ENCODE results near the gene KBTBD3.
"Not testable (repeated sequence)": the region's sequence is repeated elsewhere in the genome, so short reads cannot be mapped to it uniquely, and the experiment has no call there.

Gene KBTBD3

GRCh38 chr11:106061249-106061784, 15.8 kb downstream of the KBTBD3 start:
- DNase-seq, result no peak

DNA sequence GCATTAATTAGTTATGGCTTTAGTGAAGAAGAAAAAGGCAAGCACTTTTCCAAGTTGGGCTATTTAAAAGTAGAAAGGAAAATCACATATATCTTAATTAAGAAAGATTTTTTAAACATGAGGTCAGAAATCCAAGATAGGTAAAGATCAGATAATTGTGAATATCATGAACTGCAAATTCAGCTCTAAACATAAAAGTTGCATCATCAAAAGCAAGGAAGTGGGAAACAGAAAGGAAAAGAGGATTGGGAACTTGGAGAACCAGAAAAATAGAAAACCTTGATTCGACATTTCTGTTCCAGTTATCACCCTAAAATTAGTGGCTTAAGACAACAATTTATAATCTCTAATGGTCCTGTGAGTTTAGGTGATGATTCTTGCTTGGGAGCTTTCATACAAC, 17.5 kb downstream of the KBTBD3 start:
- DNase-seq, result no peak

DNA sequence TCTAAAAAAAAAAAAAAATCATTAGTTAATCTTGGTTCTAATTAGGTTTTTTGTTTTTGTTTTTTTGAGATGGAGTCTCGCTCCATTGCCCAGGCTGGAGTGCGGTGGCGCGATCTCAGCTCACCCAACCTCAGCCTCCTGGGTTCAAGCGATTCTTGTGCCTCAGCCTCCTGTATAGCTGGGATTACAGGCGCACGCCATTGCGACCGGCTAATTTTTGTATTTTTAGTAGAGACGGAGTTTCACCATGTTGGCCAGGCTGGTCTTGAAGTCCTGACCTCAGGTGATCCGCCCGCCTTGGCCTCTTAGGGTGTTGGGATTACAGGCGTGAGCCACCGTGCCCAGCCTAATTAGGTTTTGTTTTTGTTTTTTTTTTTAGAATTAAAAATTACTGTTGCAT, 18.8 kb downstream of the KBTBD3 start:
- DNase-seq, result not testable (repeated sequence)

DNA sequence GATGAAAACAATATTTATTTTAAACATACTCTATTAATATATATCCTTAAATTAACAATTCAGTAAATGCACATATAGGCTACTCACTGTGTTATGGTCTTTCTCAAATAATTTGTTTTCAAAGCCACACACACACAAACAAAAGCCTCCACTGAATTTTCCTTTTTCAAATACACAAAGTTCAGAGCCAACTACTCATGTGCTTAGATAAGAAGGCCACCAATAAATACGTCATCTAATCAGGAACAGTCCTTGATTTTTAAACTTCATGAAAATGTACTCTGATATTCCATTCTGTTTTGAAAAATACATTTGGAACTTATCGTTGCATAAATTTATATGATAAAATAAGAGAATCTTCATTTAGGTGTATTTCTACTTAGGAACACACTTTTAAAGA, 26.0 kb downstream of the KBTBD3 start:
- no peak for DNase-seq

- no peak for DNase-seq
Observed at GRCh38 chr11:106049727-106050476, 27.2 kb downstream of the KBTBD3 start.

- no peak for DNase-seq
Observed at GRCh38 chr11:106047631-106048030, 29.5 kb downstream of the KBTBD3 start.

GRCh38 chr11:106043540-106043939, 33.6 kb downstream of the KBTBD3 start:
- DNase-seq, result no peak

- no peak for DNase-seq
Observed at GRCh38 chr11:106032861-106033260, 44.3 kb downstream of the KBTBD3 start.

- DNase-seq, result no peak
Observed at GRCh38 chr11:106031936-106032335, 45.2 kb downstream of the KBTBD3 start.

- no peak for DNase-seq
Observed at GRCh38 chr11:106031202-106031810, 45.8 kb downstream of the KBTBD3 start.

- DNase-seq, result no peak
Observed at GRCh38 chr11:106030609-106031008, 46.5 kb downstream of the KBTBD3 start.

DNA sequence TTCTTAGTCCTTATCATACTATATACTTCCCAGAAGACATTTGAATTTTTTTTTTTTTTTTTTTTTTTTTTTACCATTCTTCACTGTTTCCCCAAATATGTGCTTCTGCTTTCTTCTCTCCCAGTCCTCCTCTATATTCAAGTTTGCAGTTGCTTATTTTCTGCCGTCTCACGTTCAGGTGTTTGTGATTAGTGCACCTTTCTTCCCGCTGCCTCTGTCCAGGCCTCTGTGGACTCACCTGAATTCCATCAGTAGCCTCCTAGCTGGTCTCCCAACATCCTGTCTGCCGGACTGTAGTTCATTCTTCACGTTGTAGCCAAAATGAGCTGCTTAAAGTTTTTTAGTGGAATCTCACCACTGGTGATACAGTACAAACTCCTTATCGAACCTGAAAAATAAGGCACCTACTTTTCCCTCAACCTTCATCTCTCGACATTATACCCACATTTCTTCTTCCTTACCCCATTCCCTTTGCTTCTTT, 54.3 kb downstream of the KBTBD3 start:
- no peak for DNase-seq

- peak; percentile 99 for DNase-seq
Observed at GRCh38 chr11:106021967-106022794, 55.0 kb downstream of the KBTBD3 start, which contains the start of gene MSANTD4. Gene MSANTD4 (minus strand): TSS chr11:106022240. CDS start chr11:106010917, 11,323 bp downstream.

DNA sequence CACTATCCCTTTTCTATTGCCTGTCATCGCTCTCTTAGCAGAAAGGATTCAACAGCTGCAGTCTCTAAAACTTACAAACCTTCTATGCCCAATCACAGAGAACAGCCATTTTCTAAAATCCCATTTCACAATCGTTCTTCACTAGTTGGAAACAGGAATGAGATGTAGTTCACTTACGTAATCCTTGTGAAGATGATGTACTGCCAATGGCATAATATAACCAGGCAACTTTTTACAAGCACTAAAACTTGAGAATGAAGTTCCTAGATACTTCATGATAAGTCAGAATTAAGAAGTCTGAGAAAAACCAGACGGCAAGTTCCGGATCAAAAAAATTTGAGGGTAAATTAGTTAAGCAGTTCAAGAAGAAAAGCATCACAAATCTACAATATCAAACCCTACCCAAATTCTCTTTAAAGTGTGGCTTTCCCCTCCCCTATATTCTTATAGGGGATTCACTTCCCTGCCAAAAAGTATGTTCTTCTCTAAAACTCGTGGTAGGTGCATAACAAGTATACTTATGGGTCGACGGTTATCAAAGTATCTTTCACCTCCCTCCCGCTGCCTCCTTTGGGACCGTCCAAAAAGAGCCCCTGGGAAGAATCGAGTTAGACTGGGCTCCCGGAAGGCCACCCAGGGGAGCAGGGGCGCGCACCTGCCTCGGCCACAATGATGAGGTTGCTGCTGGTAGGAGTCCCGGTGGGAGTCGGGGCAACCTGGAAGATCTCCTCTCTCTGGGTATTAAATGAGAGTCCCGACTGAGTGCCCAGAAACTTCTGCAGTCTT, 55.8 kb downstream of the KBTBD3 start:
- peak; percentile 85 for DNase-seq

- no peak for DNase-seq
Observed at GRCh38 chr11:106017093-106017492, 60.1 kb downstream of the KBTBD3 start.

- no peak for DNase-seq
Observed at GRCh38 chr11:106015066-106015465, 62.1 kb downstream of the KBTBD3 start.

GRCh38 chr11:106014620-106015019, 62.5 kb downstream of the KBTBD3 start:
- no peak for DNase-seq

DNA sequence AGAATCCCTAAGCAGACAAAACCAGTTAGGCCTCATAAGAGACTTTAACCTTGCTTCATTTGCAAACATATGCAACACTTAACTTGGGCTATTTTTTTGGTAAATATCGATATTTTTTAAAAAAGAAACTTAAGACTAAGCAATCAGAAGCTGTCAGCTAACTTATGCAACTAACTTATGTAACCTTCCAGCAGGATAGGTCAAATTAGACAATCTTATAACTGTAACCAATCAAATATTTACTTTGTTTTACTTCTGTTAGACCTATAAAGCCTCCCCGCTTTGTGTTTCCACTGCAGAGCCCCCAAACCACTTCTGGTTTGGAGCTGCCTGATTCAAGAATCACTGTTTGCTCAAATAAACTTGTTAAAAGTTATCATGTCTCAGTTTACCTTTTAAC, 63.1 kb downstream of the KBTBD3 start:
- no peak for DNase-seq

- DNase-seq, result peak; percentile 67
Observed at GRCh38 chr11:106012744-106013143, 64.4 kb downstream of the KBTBD3 start.

GRCh38 chr11:106011481-106011880, 65.7 kb downstream of the KBTBD3 start:
- no peak for DNase-seq

GRCh38 chr11:106003094-106003493, 74.1 kb downstream of the KBTBD3 start:
- DNase-seq, result not testable (repeated sequence)

- DNase-seq, result no peak
Observed at GRCh38 chr11:106001304-106002012, 75.7 kb downstream of the KBTBD3 start.

All from inflammatory macrophage treated with lipopolysaccharide for 4 hours (primary cell).